Subcutaneous abdominal adipose tissue (tissue), 5 donors: ENCODE data around the gene DMXL2.
"Not testable (repeated sequence)": the region's sequence is repeated elsewhere in the genome, so short reads cannot be mapped to it uniquely, and the experiment has no call there.

Experiments
- H3K27ac ChIP-seq: one replicate; pipeline ENCODE4 v1.7.0; 2013; ENCODE audit warnings: low read depth, mild to moderate bottlenecking, inconsistent platforms, low read length, moderate library complexity
- H3K27me3 ChIP-seq, 5 donors: one replicate each; pipeline ENCODE4 v1.7.0; 2013; ENCODE audit warnings: low read length in 5 of 5, inconsistent platforms in 1 of 5; ENCODE audit not compliant: control insufficient read depth in 5 of 5, insufficient read depth in 4 of 5
- H3K36me3 ChIP-seq, 5 donors: one replicate each; pipeline ENCODE4 v1.7.0; 2013; ENCODE audit warnings: low read length in 5 of 5; ENCODE audit not compliant: control insufficient read depth in 5 of 5, insufficient read depth in 5 of 5
- H3K4me1 ChIP-seq, 5 donors: one replicate each; pipeline ENCODE4 v1.7.0; 2013; ENCODE audit warnings: low read length in 5 of 5, mild to moderate bottlenecking in 3 of 5, moderate library complexity in 1 of 5; ENCODE audit not compliant: control insufficient read depth in 5 of 5, insufficient read depth in 5 of 5
- H3K4me3 ChIP-seq, 5 donors: one replicate each; pipeline ENCODE4 v1.7.0; 2013; ENCODE audit warnings: low read length in 5 of 5, low read depth in 1 of 5
- H3K9ac ChIP-seq, 5 donors: one replicate each; pipeline ENCODE4 v1.7.0; 2013; ENCODE audit warnings: low read length in 5 of 5, mild to moderate bottlenecking in 4 of 5, moderate library complexity in 3 of 5
- H3K9me3 ChIP-seq, 5 donors: one replicate each; pipeline ENCODE4 v1.7.0; 2013; ENCODE audit warnings: low read length in 5 of 5; ENCODE audit not compliant: control insufficient read depth in 5 of 5
- donor health status: healthy.
- donor health status: healthy.
- donor health status: healthy.
- donor health status: healthy.
- donor health status: healthy.

DMXL2 gene

DNA sequence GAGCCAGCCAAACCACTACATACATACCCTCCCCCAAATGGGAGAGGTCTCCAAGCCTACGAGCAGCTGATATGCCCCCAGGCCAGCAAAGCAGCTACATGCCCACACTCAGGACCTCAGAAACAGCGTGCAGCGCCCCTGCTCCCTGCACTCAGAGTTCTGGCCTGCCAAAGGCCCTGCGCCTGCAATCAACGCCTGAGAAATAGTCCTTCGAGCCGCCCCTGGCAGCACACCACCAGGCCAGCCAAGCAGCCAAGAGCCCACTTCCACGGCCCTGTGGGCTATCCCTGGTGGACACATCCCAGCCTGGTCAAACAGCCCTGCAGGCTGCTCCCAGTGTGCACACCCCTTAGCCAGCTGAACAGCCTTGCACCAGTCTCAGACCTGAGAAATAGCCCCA, 139.1 kb downstream of the DMXL2 start:
- Histone ChIP-seq H3K36me3 (peaks cover 15 to 50% (median 34%) of the 10 kb centered on the region in 5 donors), H3K27ac (no peak overlapping the region)

DNA sequence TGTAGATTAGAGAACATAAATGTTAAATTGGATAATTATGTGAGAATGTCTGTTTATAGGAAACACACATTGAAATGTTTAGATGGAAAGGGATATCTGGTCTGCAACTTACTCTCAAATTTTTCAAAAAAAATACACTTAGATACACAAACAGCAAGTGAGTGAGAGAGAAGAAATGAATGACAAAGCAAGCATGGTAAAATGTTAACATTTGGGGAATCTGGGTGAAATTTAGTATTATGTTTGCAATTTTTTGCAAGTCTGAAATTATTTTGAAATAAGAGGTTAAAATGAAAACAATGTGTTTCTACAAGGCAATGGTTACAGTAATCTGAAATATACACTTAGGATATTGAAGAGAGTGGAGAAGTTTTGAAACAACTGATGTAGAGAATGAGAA, 146.8 kb downstream of the DMXL2 start:
- Histone ChIP-seq H3K36me3 (peaks cover 6 to 44% (median 14%) of the 10 kb centered on the region in 5 donors), H3K27ac (no peak overlapping the region), H3K4me3 (no peak overlapping the region), H3K27me3 (no peaks in the 10 kb centered on the region), H3K4me1 (no peaks in the 10 kb centered on the region), H3K9me3 (no peaks in the 10 kb centered on the region), H3K9ac (no peak overlapping the region)

More for the DNA sequence above, 139.1 kb downstream of the DMXL2 start:
- H3K4me3 ChIP-seq = peak overlapping the region in 1 of 5 donors; percentile 29
- H3K4me1 ChIP-seq = no peaks in the 10 kb centered on the region
- H3K9ac ChIP-seq = no peak overlapping the region
- H3K9me3 ChIP-seq = peaks cover 9 to 32% (median 29%) of the 10 kb centered on the region in 5 donors
- H3K27me3 ChIP-seq = no peaks in the 10 kb centered on the region

DNA sequence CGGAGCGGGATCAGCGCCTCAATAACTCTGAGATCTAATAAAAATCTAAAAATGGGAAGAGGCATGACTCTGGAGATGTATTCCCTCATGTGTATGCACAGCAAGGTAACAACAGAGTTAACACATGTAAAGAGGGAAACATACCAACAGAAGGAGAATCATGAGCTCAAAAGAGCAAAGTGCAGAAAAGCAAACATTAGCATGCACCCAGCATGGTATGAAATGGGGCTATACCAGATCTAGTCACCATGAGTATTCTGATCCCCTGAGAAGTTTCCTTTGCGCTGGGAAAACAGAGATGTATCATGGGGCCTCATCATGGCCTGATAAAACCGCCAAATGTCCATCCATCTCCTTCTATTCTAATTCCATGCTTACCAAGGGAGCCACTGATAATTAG, 152.1 kb downstream of the DMXL2 start:
- Histone ChIP-seq H3K4me1 (no peaks in the 10 kb centered on the region), H3K27ac (no peak overlapping the region), H3K27me3 (no peaks in the 10 kb centered on the region), H3K9ac (no peak overlapping the region), H3K36me3 (peaks cover 17 to 46% (median 19%) of the 10 kb centered on the region in 5 donors), H3K9me3 (no peaks in the 10 kb centered on the region), H3K4me3 (no peak overlapping the region)

DNA sequence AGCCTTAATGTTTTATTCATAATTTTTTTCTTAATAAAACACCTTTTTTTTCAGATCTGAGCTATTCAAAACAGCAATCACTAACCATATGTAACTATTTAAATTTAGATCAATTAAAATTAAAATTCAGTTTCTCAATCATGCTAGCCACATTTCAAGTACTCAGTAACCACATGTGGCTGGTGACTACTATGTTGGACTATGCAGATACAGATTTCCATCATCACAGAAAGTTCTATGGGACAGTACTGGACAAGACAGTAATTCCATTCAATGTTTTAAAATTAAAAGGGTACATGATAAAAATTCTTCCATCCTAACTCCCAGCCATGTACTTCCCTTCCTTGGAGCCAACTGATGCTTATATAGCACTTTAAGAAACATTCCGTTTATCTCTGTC, 161.8 kb downstream of the DMXL2 start:
- Histone ChIP-seq H3K27me3 (no peaks in the 10 kb centered on the region), H3K36me3 (peaks cover 28 to 50% (median 45%) of the 10 kb centered on the region in 5 donors), H3K4me3 (no peak overlapping the region), H3K9ac (no peak overlapping the region), H3K9me3 (no peaks in the 10 kb centered on the region), H3K4me1 (no peaks in the 10 kb centered on the region), H3K27ac (no peak overlapping the region)

DNA sequence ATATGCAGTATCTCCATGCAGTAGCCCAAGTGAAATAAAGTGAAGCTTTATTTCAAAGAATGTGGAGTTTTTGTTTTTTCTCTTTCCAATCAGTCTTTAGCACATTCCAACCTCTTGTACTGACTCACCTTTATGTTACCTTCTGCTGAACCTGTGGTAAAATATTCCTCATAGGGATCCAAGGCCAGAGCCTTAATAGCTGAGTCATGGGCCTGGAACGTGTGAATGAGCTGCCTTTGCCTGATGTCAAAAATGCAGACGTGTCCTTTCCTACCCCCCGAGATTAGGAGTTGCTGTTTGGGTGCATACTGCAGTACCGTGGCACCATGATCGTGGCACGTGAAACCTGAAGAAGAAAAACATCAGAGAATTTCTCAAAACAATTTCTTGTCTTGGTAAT, 172.6 kb downstream of the DMXL2 start:
- Histone ChIP-seq H3K9ac (no peak overlapping the region), H3K36me3 (peaks cover 36 to 65% (median 50%) of the 10 kb centered on the region in 5 donors), H3K4me3 (no peak overlapping the region), H3K27me3 (no peaks in the 10 kb centered on the region), H3K27ac (no peak overlapping the region), H3K4me1 (no peaks in the 10 kb centered on the region), H3K9me3 (no peaks in the 10 kb centered on the region)

DNA sequence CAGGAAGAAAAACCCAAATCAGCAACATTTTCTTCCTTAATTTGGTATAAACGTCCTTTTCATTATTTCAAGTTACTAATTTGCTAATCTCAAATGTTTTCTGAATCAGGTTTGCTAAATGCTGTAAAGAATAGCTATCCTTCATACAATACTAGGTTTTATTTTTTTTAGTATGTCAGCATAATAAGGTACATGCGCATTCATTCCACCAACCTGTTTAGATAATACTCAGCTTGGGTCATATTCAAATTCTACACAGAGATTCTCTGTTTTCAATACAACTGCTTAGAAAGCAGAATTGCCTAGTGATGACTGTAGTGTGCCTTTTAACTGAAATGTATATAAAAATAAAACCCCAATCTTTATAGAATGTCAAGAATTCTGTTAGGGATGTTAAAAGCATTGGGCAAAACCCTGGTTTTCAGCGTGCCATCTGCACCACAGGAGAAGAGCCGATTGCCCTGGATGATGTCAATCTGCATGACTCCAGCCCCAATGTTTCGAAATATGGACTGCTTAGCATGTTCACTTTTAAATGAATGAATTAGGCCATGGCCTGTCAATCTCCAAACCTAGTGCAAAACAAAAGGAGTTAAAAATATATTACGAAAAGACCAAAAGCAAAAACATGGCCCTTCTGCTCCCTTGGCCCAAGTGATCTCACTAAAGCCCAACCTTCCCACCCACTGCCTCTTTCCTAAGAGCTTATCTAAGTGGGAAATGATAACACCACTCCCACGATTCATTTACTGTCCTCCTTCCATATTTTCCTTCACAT, 173.8 kb downstream of the DMXL2 start:
- Histone ChIP-seq H3K9me3 (no peaks in the 10 kb centered on the region), H3K27ac (no peak overlapping the region), H3K4me3 (no peak overlapping the region), H3K9ac (no peak overlapping the region), H3K4me1 (no peaks in the 10 kb centered on the region), H3K27me3 (no peaks in the 10 kb centered on the region), H3K36me3 (peaks cover 34 to 60% (median 42%) of the 10 kb centered on the region in 5 donors)

DNA sequence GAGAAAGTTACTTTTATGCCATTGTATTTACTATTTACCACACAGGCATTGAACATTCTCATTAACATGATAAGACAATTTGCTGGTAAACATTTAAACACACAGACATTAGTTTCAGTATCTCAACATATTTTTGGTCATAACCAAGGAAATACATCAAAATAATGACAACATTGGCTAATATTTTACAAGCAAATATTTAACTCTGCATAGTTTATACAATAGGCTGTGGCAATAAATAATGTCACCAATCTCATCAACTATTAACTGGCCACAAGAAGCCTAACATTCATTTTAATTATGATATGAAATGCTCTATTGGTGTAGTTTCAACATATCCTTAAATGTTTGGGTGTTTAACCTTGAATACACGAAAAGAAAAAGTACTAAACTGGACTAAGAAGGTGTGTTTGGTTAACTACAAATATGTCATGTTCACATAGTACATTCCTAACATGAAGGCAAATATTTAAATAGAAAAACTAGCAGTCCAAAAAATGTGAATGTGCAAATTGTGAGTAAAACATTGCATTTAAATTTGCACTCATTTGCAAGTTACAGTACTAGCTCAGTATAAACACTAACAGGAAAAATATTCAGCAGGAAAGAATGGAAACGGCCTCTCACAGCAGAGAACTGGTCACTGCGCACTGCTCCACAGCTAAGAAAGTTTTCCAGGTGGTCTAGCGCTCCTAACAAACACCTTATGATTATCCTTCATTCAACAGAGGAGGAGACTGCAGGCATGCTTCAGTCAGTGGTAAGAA, 174.5 kb downstream of the DMXL2 start:
- Histone ChIP-seq H3K27ac (no peak overlapping the region), H3K9me3 (no peaks in the 10 kb centered on the region), H3K4me1 (no peaks in the 10 kb centered on the region), H3K4me3 (no peak overlapping the region), H3K9ac (no peak overlapping the region), H3K36me3 (peaks cover 34 to 59% (median 42%) of the 10 kb centered on the region in 5 donors), H3K27me3 (no peaks in the 10 kb centered on the region)

DNA sequence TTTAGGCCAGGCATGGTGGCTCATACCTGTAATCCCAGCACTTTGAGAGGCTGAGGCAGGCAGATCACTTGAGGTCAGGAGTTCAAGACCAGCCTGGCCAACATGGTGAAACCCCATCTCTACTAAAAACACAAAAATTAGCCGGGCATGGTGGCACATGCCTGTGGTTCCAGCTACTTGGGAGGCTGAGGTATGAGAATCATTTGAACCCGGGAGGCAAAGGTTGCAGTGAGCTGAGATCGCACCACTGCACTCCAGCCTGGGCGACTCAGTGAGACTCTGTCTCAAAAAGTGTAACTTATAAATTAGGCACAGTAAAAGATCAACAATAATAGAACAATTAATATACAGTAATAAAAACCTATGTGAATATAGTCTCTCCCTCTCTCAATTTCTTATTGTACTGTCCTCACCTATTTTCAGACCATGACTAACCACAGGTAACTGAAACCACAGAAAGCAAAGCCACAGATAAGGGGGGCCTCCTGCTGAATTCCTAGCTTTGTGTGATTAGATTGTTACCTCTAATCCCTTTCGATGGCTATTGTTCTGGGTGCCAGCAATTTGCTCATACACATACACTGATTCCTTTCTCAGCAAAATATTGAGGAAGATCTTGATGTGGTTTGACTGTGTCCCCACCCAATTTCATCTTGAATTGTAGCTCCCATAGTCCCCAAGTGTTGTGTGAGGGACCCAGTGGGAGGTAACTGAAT, 176.4 kb downstream of the DMXL2 start:
- not testable (repeated sequence) for H3K27ac ChIP-seq, H3K4me3 ChIP-seq, H3K27me3 ChIP-seq, H3K9me3 ChIP-seq, H3K4me1 ChIP-seq, H3K9ac ChIP-seq
- H3K36me3 ChIP-seq = peaks cover 28 to 48% (median 35%) of the 10 kb centered on the region in 5 donors

DNA sequence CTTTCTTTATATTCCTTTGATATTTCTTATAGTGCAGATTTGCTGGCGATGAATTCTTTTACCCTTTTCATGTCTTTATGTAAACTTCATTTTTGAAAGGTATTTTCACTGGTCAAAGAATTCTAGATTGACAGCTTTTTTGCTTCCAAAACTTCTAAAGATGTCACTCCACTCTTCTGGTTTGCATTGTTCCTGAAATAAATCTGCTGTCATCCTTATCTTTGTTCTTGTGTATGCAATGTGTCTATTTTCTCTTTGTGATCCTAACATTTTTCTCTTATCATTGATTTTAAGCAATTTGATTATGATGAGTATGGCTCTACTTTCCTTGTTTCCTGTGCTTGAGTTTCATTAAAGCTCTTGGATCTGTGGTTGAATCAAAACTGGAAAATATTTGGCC, 177.8 kb downstream of the DMXL2 start:
- no peaks in the 10 kb centered on the region for H3K9me3 ChIP-seq
- H3K4me1 ChIP-seq = no peaks in the 10 kb centered on the region
- H3K27me3 ChIP-seq = no peaks in the 10 kb centered on the region
- no peak overlapping the region for H3K27ac ChIP-seq
- H3K36me3 ChIP-seq = peaks cover 23 to 35% (median 24%) of the 10 kb centered on the region in 5 donors
- H3K4me3 ChIP-seq = no peak overlapping the region
- H3K9ac ChIP-seq = no peak overlapping the region

DNA sequence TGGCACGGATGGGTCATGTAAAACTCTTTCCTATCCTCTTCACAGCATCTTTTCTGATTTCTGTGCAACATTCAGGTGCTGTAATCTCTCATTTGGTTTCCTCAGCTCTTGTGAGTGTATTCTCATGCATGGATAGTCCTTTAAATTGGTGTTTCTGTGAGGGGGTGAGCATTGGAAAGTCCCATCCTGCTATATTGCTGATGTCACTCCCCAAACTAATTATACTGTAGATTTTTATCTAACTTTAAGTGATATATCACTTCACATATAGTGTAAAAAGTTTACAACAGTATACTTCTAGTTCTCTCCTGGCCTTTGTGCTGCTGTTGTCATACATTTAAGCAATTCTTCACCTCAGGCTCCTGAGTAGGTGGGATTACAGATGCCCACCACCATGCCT, 178.5 kb downstream of the DMXL2 start:
- no peak overlapping the region for H3K4me3 ChIP-seq
- peaks cover 16 to 29% (median 17%) of the 10 kb centered on the region in 5 donors for H3K36me3 ChIP-seq
- H3K27me3 ChIP-seq = no peaks in the 10 kb centered on the region
- no peaks in the 10 kb centered on the region for H3K9me3 ChIP-seq
- no peak overlapping the region for H3K9ac ChIP-seq
- no peaks in the 10 kb centered on the region for H3K4me1 ChIP-seq
- no peak overlapping the region for H3K27ac ChIP-seq
